CD14-positive monocyte (primary cell): ENCODE results near the gene ASTN2. TPM values are rescaled to one million over a fixed set of nuclear protein-coding genes. Genes with fewer than 3 reads are reported as not detected.

Experiments
- DNase-seq, 3 donors: peaks; one replicate each; pipeline ENCODE4 v3.0.0-alpha.2; 2011 to 2022
- H2AFZ ChIP-seq: 2 replicates; pipeline ENCODE4 v1.6.0; 2012; ENCODE audit warnings: mild to moderate bottlenecking, low read depth, low read length, inconsistent platforms; ENCODE audit not compliant: insufficient read depth, poor library complexity, severe bottlenecking
- H3K27ac ChIP-seq, 2 donors: 1 replicate in 1 of 2; 2 replicates in 1 of 2; pipeline ENCODE4 v1.5.1; 2012 to 2013; ENCODE audit warnings: low read length in 2 of 2, control low read depth in 1 of 2, inconsistent platforms in 1 of 2, low read depth in 1 of 2, mild to moderate bottlenecking in 1 of 2
- H3K27me3 ChIP-seq, 2 donors: one replicate each; pipeline versions ENCODE4 v1.6.0 to v1.6.1; 2011 to 2013; ENCODE audit warnings: low read length in 2 of 2; ENCODE audit not compliant: control insufficient read depth in 2 of 2, insufficient read depth in 2 of 2
- H3K36me3 ChIP-seq, 2 donors: replicated peaks in 1 of 2; 1 replicate in 1 of 2; 2 replicates in 1 of 2; pipeline versions ENCODE4 v1.5.1 to v1.6.1; 2012 to 2013; ENCODE audit warnings: low read length in 2 of 2, control low read depth in 1 of 2, inconsistent platforms in 1 of 2, mild to moderate bottlenecking in 1 of 2; ENCODE audit not compliant: insufficient read depth in 2 of 2, control insufficient read depth in 1 of 2
- H3K4me1 ChIP-seq, 2 donors: 1 replicate in 1 of 2; 2 replicates in 1 of 2; pipeline versions ENCODE4 v1.5.1 to v1.6.1; 2012 to 2013; ENCODE audit warnings: low read length in 2 of 2, control low read depth in 1 of 2, inconsistent platforms in 1 of 2, mild to moderate bottlenecking in 1 of 2, moderate library complexity in 1 of 2; ENCODE audit not compliant: insufficient read depth in 2 of 2, control insufficient read depth in 1 of 2
- H3K4me2 ChIP-seq: replicated peaks from 2 replicates; pipeline ENCODE3; 2012; ENCODE audit warnings: low read length, moderate library complexity, mild to moderate bottlenecking; ENCODE audit not compliant: poor library complexity, severe bottlenecking; ENCODE audit errors: extremely low read depth
- H3K4me3 ChIP-seq, 3 experiments: fragments of 200-600 bp in 1 of 3; sonication (generic) in 1 of 3; replicated peaks in 1 of 3; 1 replicate in 2 of 3; 2 replicates in 1 of 3; pipeline ENCODE4 v1.5.1; 2011 to 2013; ENCODE audit warnings: low read length in 3 of 3, mild to moderate bottlenecking in 3 of 3, control low read depth in 2 of 3, low read depth in 2 of 3, inconsistent platforms in 1 of 3, moderate library complexity in 1 of 3
- H3K79me2 ChIP-seq: 2 replicates; pipeline ENCODE4 v1.6.0; 2012; ENCODE audit warnings: mild to moderate bottlenecking, control low read depth, inconsistent platforms, low read length, moderate library complexity; ENCODE audit not compliant: insufficient read depth
- H3K9ac ChIP-seq: 2 replicates; pipeline ENCODE4 v1.6.0; 2017; ENCODE audit warnings: low read length, mild to moderate bottlenecking; ENCODE audit not compliant: insufficient read depth, poor library complexity, severe bottlenecking
- H3K9me3 ChIP-seq, 2 donors: replicated peaks in 1 of 2; 1 replicate in 1 of 2; 2 replicates in 1 of 2; pipeline versions ENCODE4 v1.5.1 to v1.6.1; 2012 to 2013; ENCODE audit warnings: low read length in 2 of 2, control low read depth in 1 of 2; ENCODE audit not compliant: control insufficient read depth in 1 of 2, insufficient read depth in 1 of 2
- H4K20me1 ChIP-seq: 2 replicates; pipeline ENCODE4 v1.6.0; 2012; ENCODE audit warnings: mild to moderate bottlenecking, low read length, control low read depth, moderate library complexity; ENCODE audit not compliant: insufficient read depth
- H3K27ac Mint-ChIP-seq, 7 donors: one replicate each; pipeline ENCODE4 v1.8.0; 2020; ENCODE audit warnings: mild to moderate bottlenecking in 7 of 7, mixed read lengths in 7 of 7, moderate library complexity in 6 of 7, inconsistent platforms in 2 of 7
- H3K27me3 Mint-ChIP-seq, 3 donors: one replicate each; pipeline ENCODE4 v1.8.0; 2021 to 2022; ENCODE audit warnings: low read depth in 3 of 3, mild to moderate bottlenecking in 3 of 3, mixed read lengths in 3 of 3, moderate library complexity in 3 of 3, inconsistent platforms in 1 of 3
- H3K36me3 Mint-ChIP-seq, 2 donors: one replicate each; pipeline ENCODE4 v1.8.0; 2020; ENCODE audit warnings: mixed read lengths in 2 of 2, inconsistent platforms in 1 of 2, mild to moderate bottlenecking in 1 of 2
- H3K4me1 Mint-ChIP-seq: one replicate; pipeline ENCODE4 v1.8.0; 2020; ENCODE audit warnings: mild to moderate bottlenecking, mixed read lengths
- H3K4me3 Mint-ChIP-seq, 2 donors: one replicate each; pipeline ENCODE4 v1.8.0; 2020; ENCODE audit warnings: mild to moderate bottlenecking in 2 of 2, mixed read lengths in 2 of 2, moderate library complexity in 1 of 2
- H3K9me3 Mint-ChIP-seq, 7 donors: one replicate each; pipeline ENCODE4 v1.8.0; 2020 to 2022; ENCODE audit warnings: mixed read lengths in 7 of 7, mild to moderate bottlenecking in 6 of 7, moderate library complexity in 6 of 7, inconsistent platforms in 2 of 7
- CTCF ChIP-seq: fragments of 200-600 bp; IDR thresholded peaks from one replicate; pipeline ENCODE4 v1.8.0; 2022; ENCODE audit warnings: antibody characterized with exemption, mild to moderate bottlenecking
- WGBS: methylation state at CpG from one replicate; pipeline ENCODE4 v1.1.5; 2013; ENCODE audit warnings: missing lambda C conversion rate; ENCODE audit not compliant: insufficient coverage; 5-methylcytosine and 5-hydroxymethylcytosine counted together
- intact Hi-C, 2 donors: fragments of 100-400 bp; cut with micrococcal nuclease; formaldehyde crosslinking; loops; one replicate each; pipeline versions ENCODE4 v1.15.0 to v1.15.1; 2023
- polyA plus RNA-seq, 3 donors: library from polyadenylated mRNA; depleted of rRNA in 1 of 3; unstranded in 2 of 3; stranded (reverse) in 1 of 3; fragments of 300-500 nt in 2 of 3; fragments of >200 nt in 1 of 3; fragmentation: Illumina TruSeq in 2 of 3; gene quantifications; 1 replicate in 2 of 3; 2 replicates in 1 of 3; pipeline ENCODE4 v1.2.3, GENCODE V29; 2012 to 2021

Gene ASTN2
- polyA plus RNA-seq, 3 donors = not detected

DNA sequence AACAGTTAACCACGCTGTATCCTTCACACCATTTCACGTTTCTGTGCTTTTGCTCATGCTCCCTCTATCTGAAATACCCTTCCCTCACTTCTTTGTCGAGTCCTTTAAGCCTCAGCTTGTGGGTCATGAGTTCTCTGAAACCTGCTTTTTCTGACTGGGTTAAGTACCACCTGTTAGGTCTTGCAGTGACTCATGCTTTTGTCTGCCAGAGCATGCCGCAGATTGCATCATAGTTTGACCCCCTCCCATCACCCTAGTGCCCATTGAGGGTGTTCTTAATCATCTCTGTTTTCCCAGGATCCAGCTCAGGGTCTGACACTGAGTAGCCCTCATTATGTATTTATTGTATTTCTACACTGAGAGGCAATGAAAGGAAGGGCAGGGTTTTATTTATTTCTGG lies 190.2 kb downstream of the ASTN2 start:
- Histone ChIP-seq H3K4me3 (no peak overlapping the region), H3K27ac (no peak overlapping the region), H4K20me1 (no peaks in the 10 kb centered on the region), H3K4me1 (no peaks in the 10 kb centered on the region), H3K36me3 (no peaks in the 10 kb centered on the region), H2AFZ (no peak overlapping the region), H3K4me2 (no peak overlapping the region), H3K9ac (no peak overlapping the region), H3K27me3 (no peaks in the 10 kb centered on the region), H3K9me3 (peaks cover 0 to 9% of the 10 kb centered on the region in 2 donors), H3K79me2 (no peaks in the 10 kb centered on the region)
- 83% methylated on average over 3 of the region's 4 CpGs for WGBS
- no peaks in the 10 kb centered on the region for H3K36me3 Mint-ChIP-seq
- H3K27ac Mint-ChIP-seq = no peak overlapping the region
- H3K4me1 Mint-ChIP-seq = no peaks in the 10 kb centered on the region
- no peak for TF ChIP-seq CTCF
- intact Hi-C loops = no loop called here
- no peak for DNase-seq
- H3K9me3 Mint-ChIP-seq = peaks cover 0 to 11% (median 5%) of the 10 kb centered on the region in 7 donors
- no peak overlapping the region for H3K4me3 Mint-ChIP-seq
- peaks cover 0 to 2% (median 0%) of the 10 kb centered on the region in 3 donors for H3K27me3 Mint-ChIP-seq

- H3K27me3 Mint-ChIP-seq = peaks cover 0 to 2% (median 0%) of the 10 kb centered on the region in 3 donors
- Histone ChIP-seq H3K9me3 (peaks cover 9% of the 10 kb centered on the region in 2 donors), H3K27me3 (no peaks in the 10 kb centered on the region), H3K9ac (no peak overlapping the region), H4K20me1 (no peaks in the 10 kb centered on the region), H3K4me2 (no peak overlapping the region), H3K36me3 (no peaks in the 10 kb centered on the region), H3K4me3 (no peak overlapping the region), H3K79me2 (no peaks in the 10 kb centered on the region), H3K27ac (no peak overlapping the region), H3K4me1 (no peaks in the 10 kb centered on the region), H2AFZ (no peak overlapping the region)
- DNase-seq = no peak
- no peaks in the 10 kb centered on the region for H3K36me3 Mint-ChIP-seq
- H3K27ac Mint-ChIP-seq = no peak overlapping the region
- no peaks in the 10 kb centered on the region for H3K4me1 Mint-ChIP-seq
- intact Hi-C loops = no loop called here
- peaks cover 0 to 13% (median 5%) of the 10 kb centered on the region in 7 donors for H3K9me3 Mint-ChIP-seq
- no peak for TF ChIP-seq CTCF
- no peak overlapping the region for H3K4me3 Mint-ChIP-seq
- 77% methylated on average over 3 of the region's 3 CpGs for WGBS
These were observed 195.9 kb downstream of the ASTN2 start for GRCh38 chr9:117218951-117219350.
